HepG2 (cell line): ENCODE results near the gene RNU6-8. TPM values are rescaled to one million over a fixed set of nuclear protein-coding genes. Genes with fewer than 3 reads are reported as not detected.

ENCODE experiments used
- CBFB ChIP-seq: sonication (generic); formaldehyde crosslinking; IDR thresholded peaks from 2 replicates; pipeline ENCODE4 v1.4.0; 2020; ENCODE audit warnings: missing genetic modification reagents
- CENPX ChIP-seq: sonication (generic); formaldehyde crosslinking; IDR thresholded peaks from 2 replicates; pipeline ENCODE4 v1.9.0; 2021; ENCODE audit warnings: mild to moderate bottlenecking, missing genetic modification reagents, moderate library complexity
- ESRRA ChIP-seq: sonication (generic); formaldehyde crosslinking; IDR thresholded peaks from 2 replicates; pipeline ENCODE4 v1.5.1; 2020; ENCODE audit warnings: mild to moderate bottlenecking, low read depth, missing genetic modification reagents
- FOXA3 ChIP-seq: IDR thresholded peaks from 2 replicates; pipeline ENCODE4 v1.6.1; 2016; ENCODE audit warnings: missing genetic modification reagents, missing compliant biosample characterization
- FOXM1 ChIP-seq: sonication (generic); formaldehyde crosslinking; IDR thresholded peaks from 2 replicates; pipeline ENCODE4 v1.5.0; 2020; ENCODE audit warnings: missing genetic modification reagents
- HDAC2 ChIP-seq: sonication (generic); formaldehyde crosslinking; IDR thresholded peaks from 2 replicates; pipeline ENCODE4 v1.4.0; 2020; ENCODE audit warnings: missing genetic modification reagents
- HIVEP1 ChIP-seq: sonication (generic); formaldehyde crosslinking; IDR thresholded peaks from 2 replicates; pipeline ENCODE4 v1.4.0; 2020; ENCODE audit warnings: mild to moderate bottlenecking, missing genetic modification reagents
- MAFG ChIP-seq: sonication (generic); formaldehyde crosslinking; IDR thresholded peaks from 2 replicates; pipeline ENCODE4 v1.5.1; 2020; ENCODE audit warnings: mild to moderate bottlenecking, missing genetic modification reagents
- NFE2 ChIP-seq: sonication (generic); formaldehyde crosslinking; IDR thresholded peaks from 2 replicates; pipeline ENCODE4 v1.4.0; 2020; ENCODE audit warnings: missing genetic modification reagents
- NR2F6 ChIP-seq, 2 experiments: IDR thresholded peaks; 2 replicates each; pipeline ENCODE4 v1.6.1; 2016; ENCODE audit warnings: antibody characterized with exemption in 1 of 2, mild to moderate bottlenecking in 1 of 2
- POLR2A ChIP-seq, 2 experiments: IDR thresholded peaks; 2 replicates each; pipeline ENCODE4 v1.6.1; 2011; ENCODE audit warnings: low read depth in 2 of 2, low read length in 2 of 2, mild to moderate bottlenecking in 1 of 2, moderate library complexity in 1 of 2; ENCODE audit not compliant: insufficient read depth in 1 of 2
- SMAD3 ChIP-seq: sonication (generic); formaldehyde crosslinking; IDR thresholded peaks from 2 replicates; pipeline ENCODE4 v1.4.0; 2020; ENCODE audit warnings: missing genetic modification reagents
- TCF12 ChIP-seq, 2 experiments: fragments of 450-650 bp in 1 of 2; sonication (generic) in 1 of 2; formaldehyde crosslinking in 1 of 2; IDR thresholded peaks; 2 replicates each; pipeline versions ENCODE4 v1.6.1 to v1.8.0; 2017 to 2022; ENCODE audit warnings: antibody characterized with exemption in 1 of 2, mild to moderate bottlenecking in 1 of 2, missing genetic modification reagents in 1 of 2, moderate library complexity in 1 of 2
- TEAD2 ChIP-seq: sonication (generic); formaldehyde crosslinking; IDR thresholded peaks from 2 replicates; pipeline ENCODE4 v1.9.0; 2021; ENCODE audit warnings: missing genetic modification reagents
- TFDP1 ChIP-seq: IDR thresholded peaks from 2 replicates; pipeline ENCODE4 v1.6.1; 2016; ENCODE audit warnings: missing compliant biosample characterization, missing genetic modification reagents, borderline replicate concordance
- TMF1 ChIP-seq: sonication (generic); formaldehyde crosslinking; IDR thresholded peaks from 2 replicates; pipeline ENCODE4 v1.8.1; 2022; ENCODE audit warnings: low read depth, missing genetic modification reagents
- TOE1 ChIP-seq: sonication (generic); formaldehyde crosslinking; IDR thresholded peaks from 2 replicates; pipeline ENCODE4 v1.4.0; 2020; ENCODE audit warnings: mild to moderate bottlenecking, missing genetic modification reagents
- ZBTB42 ChIP-seq: sonication (generic); formaldehyde crosslinking; IDR thresholded peaks from 2 replicates; pipeline ENCODE4 v1.5.0; 2020; ENCODE audit warnings: mild to moderate bottlenecking, missing genetic modification reagents
- ZNF10 ChIP-seq: sonication (generic); formaldehyde crosslinking; IDR thresholded peaks from 2 replicates; pipeline ENCODE4 v1.4.0; 2020; ENCODE audit warnings: mild to moderate bottlenecking, low read depth, missing genetic modification reagents, borderline replicate concordance
- ZNF101 ChIP-seq: sonication (generic); formaldehyde crosslinking; IDR thresholded peaks from 2 replicates; pipeline ENCODE4 v1.4.0; 2020; ENCODE audit warnings: mild to moderate bottlenecking, low read depth, missing genetic modification reagents, borderline replicate concordance
- ZNF292 ChIP-seq: sonication (generic); formaldehyde crosslinking; IDR thresholded peaks from 2 replicates; pipeline ENCODE4 v1.8.1; 2022; ENCODE audit warnings: mild to moderate bottlenecking, low read depth, missing genetic modification reagents, borderline replicate concordance
- ZNF30 ChIP-seq: sonication (generic); formaldehyde crosslinking; IDR thresholded peaks from 2 replicates; pipeline ENCODE4 v1.5.0; 2020; ENCODE audit warnings: mild to moderate bottlenecking, missing genetic modification reagents
- ZNF367 ChIP-seq: sonication (generic); formaldehyde crosslinking; IDR thresholded peaks from 2 replicates; pipeline ENCODE4 v1.4.0; 2020; ENCODE audit warnings: missing genetic modification reagents, borderline replicate concordance
- ZNF468 ChIP-seq: sonication (generic); formaldehyde crosslinking; IDR thresholded peaks from 2 replicates; pipeline ENCODE4 v1.8.0; 2022; ENCODE audit warnings: mild to moderate bottlenecking, moderate library complexity, missing genetic modification reagents
- ZNF569 ChIP-seq: sonication (generic); formaldehyde crosslinking; IDR thresholded peaks from 2 replicates; pipeline ENCODE4 v1.5.0; 2020; ENCODE audit warnings: mild to moderate bottlenecking, missing genetic modification reagents, moderate library complexity, borderline replicate concordance
- ZNF629 ChIP-seq: sonication (generic); formaldehyde crosslinking; conservative IDR thresholded peaks from 2 replicates; pipeline ENCODE4 v1.5.0; 2020; ENCODE audit warnings: missing genetic modification reagents
- ZNF660 ChIP-seq: sonication (generic); formaldehyde crosslinking; IDR thresholded peaks from 2 replicates; pipeline ENCODE4 v1.5.1; 2020; ENCODE audit warnings: mild to moderate bottlenecking, low read depth, missing genetic modification reagents, borderline replicate concordance
- ZNF691 ChIP-seq: sonication (generic); formaldehyde crosslinking; IDR thresholded peaks from 2 replicates; pipeline ENCODE4 v1.4.0; 2020; ENCODE audit warnings: missing genetic modification reagents, low read depth, mild to moderate bottlenecking, borderline replicate concordance
- polyA plus RNA-seq, 8 experiments: library from polyadenylated mRNA; depleted of rRNA in 3 of 8; stranded (reverse) in 7 of 8; unstranded in 1 of 8; fragments of >200 nt; fragmentation: Illumina TruSeq in 4 of 8; extraction: Trizol in 4 of 8; gene quantifications; 2 replicates each; pipeline versions ENCODE4 v1.2.1 to v1.2.3, GENCODE V29; 2011 to 2016; ENCODE audit warnings: low read depth in 4 of 8, missing spikeins in 1 of 8, mixed read lengths in 1 of 8; ENCODE audit not compliant: insufficient read depth in 1 of 8
- total RNA-seq, 5 experiments: library from RNA; depleted of rRNA; stranded (reverse); fragments of >200 nt; fragmentation: Illumina TruSeq; extraction: Trizol; gene quantifications; 2 replicates each; pipeline ENCODE4 v1.2.3, GENCODE V29; 2016; ENCODE audit warnings: low read depth in 1 of 5
- TF ChIP-seq, protein P1 (sequence below): IDR thresholded peaks from 2 replicates; pipeline ENCODE4 v1.6.1; 2016; ENCODE audit warnings: mild to moderate bottlenecking, missing biosample characterization, missing genetic modification reagents

RNU6-8 gene
- total and polyA plus RNA-seq, 2 of the 13 experiments (the other 11 are each of a cell fraction or from before 2014, with no cell fraction given) = under 0.01 TPM; not detected in 1

GRCh38 chr14:32202998-32203882, at the start of gene RNU6-8 (continued):
- TF ChIP-seq ZNF101 (peak; percentile 94; the same call in 1 of the 2 replicates), TFDP1 (CRISPR knock-in tag) (peak; percentile 96), NR2F6 (IDR thresholded peaks at IDR 0.05) (peak; percentile 55), NR2F6 (CRISPR knock-in tag; IDR thresholded peaks at IDR 0.05) (peak; percentile 61; the same call in 1 of the 2 replicates), ZNF569 (CRISPR knock-in tag) (peak; percentile 35; the same call in 1 of the 2 replicates), HDAC2 (CRISPR knock-in tag) (peak; percentile 84; the same call in 1 of the 2 replicates), FOXM1 (CRISPR knock-in tag) (no peak), TEAD2 (CRISPR knock-in tag) (peak; percentile 74; the same call in 1 of the 2 replicates), ZNF691 (CRISPR knock-in tag) (peak; percentile 79), ZNF660 (CRISPR knock-in tag) (no peak; the same call in 1 of the 2 replicates), ZNF30 (CRISPR knock-in tag) (no peak), TOE1 (CRISPR knock-in tag) (peak; percentile 93), ZNF468 (CRISPR knock-in tag) (no peak), MAFG (CRISPR knock-in tag) (no peak), HIVEP1 (CRISPR knock-in tag) (0 out of 2 replicates have a peak, but pooled peaks have one; percentile 68), TCF12 (IDR thresholded peaks at IDR 0.05) (no peak), TCF12 (CRISPR knock-in tag; IDR thresholded peaks at IDR 0.05) (0 out of 2 replicates have a peak, but pooled peaks have one; percentile 38), ZNF10 (CRISPR knock-in tag) (no peak), CBFB (CRISPR knock-in tag) (peak; percentile 83), NFE2 (CRISPR knock-in tag) (no peak; the same call in 1 of the 2 replicates), ESRRA (CRISPR knock-in tag) (peak; percentile 75), FOXA3 (CRISPR knock-in tag) (peak; percentile 48), TMF1 (CRISPR knock-in tag) (peak; percentile 97), ZNF367 (no peak; the same call in 1 of the 2 replicates), ZNF292 (CRISPR knock-in tag) (peak; percentile 34), SMAD3 (CRISPR knock-in tag) (peak; percentile 97), ZBTB42 (CRISPR knock-in tag) (no peak; the same call in 1 of the 2 replicates), ZNF629 (CRISPR knock-in tag) (0 out of 2 replicates have a peak, but pooled peaks have one; percentile 56), POLR2A (IDR thresholded peaks at IDR 0.05; ENCODE audit: insufficient read depth in 1 of 2, low read depth in 2 of 2, low read length in 2 of 2) (peak in 1 of 2 experiments; percentile 66; a peak in 2 of 4 replicates), CENPX (CRISPR knock-in tag) (no peak)
- TF ChIP-seq, protein P1, sequence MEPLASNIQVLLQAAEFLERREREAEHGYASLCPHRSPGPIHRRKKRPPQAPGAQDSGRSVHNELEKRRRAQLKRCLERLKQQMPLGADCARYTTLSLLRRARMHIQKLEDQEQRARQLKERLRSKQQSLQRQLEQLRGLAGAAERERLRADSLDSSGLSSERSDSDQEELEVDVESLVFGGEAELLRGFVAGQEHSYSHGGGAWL (CRISPR knock-in tag) = peak; percentile 97
